NCI-H146 treated with DMSO at 0.1 percent for 48 hours (cell line): ENCODE measurements around the gene C1RL.
A peak's percentile ranks its signal among the peaks of the same experiment; 100 is the strongest.

Source experiments
- DNase-seq: peaks from one replicate; lab custom pipeline; 2025; ENCODE audit not compliant: unreplicated experiment; lab: John Stamatoyannopoulos, UW

Gene C1RL

GRCh38 chr12:7093486-7093885 is 15.5 kb downstream of the C1RL start:
- DNase-seq, result no peak

GRCh38 chr12:7092986-7093460 is 16.0 kb downstream of the C1RL start:
- no peak for DNase-seq

GRCh38 chr12:7092229-7092985 is 16.6 kb downstream of the C1RL start, which contains the start of gene C1R:
C1R (minus strand) TSS chr12:7092445; CDS start chr12:7092388, 57 bp downstream.
- peak; percentile 55 for DNase-seq

- no peak for DNase-seq
Observed at GRCh38 chr12:7091660-7092228, 17.3 kb downstream of the C1RL start.

- no peak for DNase-seq
Observed at GRCh38 chr12:7091171-7091570, 17.8 kb downstream of the C1RL start.

- DNase-seq, result no peak
Observed at GRCh38 chr12:7090222-7090998, 18.6 kb downstream of the C1RL start.

- no peak for DNase-seq
Observed at GRCh38 chr12:7089196-7089871, 19.7 kb downstream of the C1RL start.

- no peak for DNase-seq
Observed at GRCh38 chr12:7083125-7083524, 25.9 kb downstream of the C1RL start.

- no peak for DNase-seq
Observed at GRCh38 chr12:7081037-7081436, 28.0 kb downstream of the C1RL start.

GRCh38 chr12:7079826-7080125 is 29.2 kb downstream of the C1RL start:
- no peak for DNase-seq

- DNase-seq, result no peak
Observed at GRCh38 chr12:7078163-7078562, 30.9 kb downstream of the C1RL start.

GRCh38 chr12:7076493-7076892 is 32.5 kb downstream of the C1RL start:
- no peak for DNase-seq

GRCh38 chr12:7075939-7076338 is 33.1 kb downstream of the C1RL start:
- DNase-seq, result no peak

- DNase-seq, result no peak
Observed at GRCh38 chr12:7075518-7075917, 33.5 kb downstream of the C1RL start.

- peak; percentile 88 for DNase-seq
Observed at GRCh38 chr12:7073946-7074345, 35.1 kb downstream of the C1RL start.

- DNase-seq, result no peak
Observed at GRCh38 chr12:7072554-7072953, 36.5 kb downstream of the C1RL start.

- DNase-seq, result no peak
Observed at GRCh38 chr12:7072035-7072434, 37.0 kb downstream of the C1RL start.

GRCh38 chr12:7069386-7069785 is 39.6 kb downstream of the C1RL start:
- DNase-seq, result no peak

GRCh38 chr12:7068994-7069346 is 40.0 kb downstream of the C1RL start:
- no peak for DNase-seq

- no peak for DNase-seq
Observed at GRCh38 chr12:7068240-7068993, 40.6 kb downstream of the C1RL start.

- no peak for DNase-seq
Observed at GRCh38 chr12:7067096-7067495, 41.9 kb downstream of the C1RL start.
